IPS DF 4.7 (cell line): ENCODE results near the gene CHAF1B.

Source experiments
- DNase-seq: peaks from one replicate; pipeline ENCODE4 v3.0.0-alpha.2; 2013; ENCODE audit warnings: low spot score; ENCODE audit errors: extremely low read depth

Gene CHAF1B

GRCh38 chr21:36461918-36462486 lies 76.8 kb downstream of the CHAF1B start:
- DNase-seq = no peak

- no peak for DNase-seq
Observed at GRCh38 chr21:36463204-36463603, 78.0 kb downstream of the CHAF1B start.

- DNase-seq = no peak
Observed at GRCh38 chr21:36463991-36464390, 78.8 kb downstream of the CHAF1B start.

GRCh38 chr21:36464590-36464989 lies 79.4 kb downstream of the CHAF1B start:
- no peak for DNase-seq

GRCh38 chr21:36465478-36465877 lies 80.3 kb downstream of the CHAF1B start:
- DNase-seq = no peak

GRCh38 chr21:36466061-36466511 lies 80.9 kb downstream of the CHAF1B start:
- DNase-seq = no peak
